Activated CD4-positive, CD25-positive, alpha-beta regulatory T cell (primary cell): ENCODE measurements around the gene EEF1AKMT4.

Experiments used
- DNase-seq, 4 experiments: peaks; one replicate each; lab custom pipeline; 2025; lab: John Stamatoyannopoulos, UW

Gene EEF1AKMT4

GRCh38 chr3:184249412-184250166 is at the start of gene EEF1AKMT4:
EEF1AKMT4 (plus strand) TSS chr3:184249672; CDS start chr3:184249695, 23 bp downstream.
- DNase-seq, result peak; percentile 88 to 92 (median 90)

GRCh38 chr3:184200825-184201224 is 48.6 kb upstream of the EEF1AKMT4 start:
- DNase-seq, result no peak

GRCh38 chr3:184203526-184203925 is 45.9 kb upstream of the EEF1AKMT4 start:
- DNase-seq, result no peak

- no peak for DNase-seq
These were observed 40.1 kb upstream of the EEF1AKMT4 start for GRCh38 chr3:184209146-184209923.

GRCh38 chr3:184211297-184211696 is 38.2 kb upstream of the EEF1AKMT4 start:
- DNase-seq, result no peak

- DNase-seq, result no peak
These were observed 37.8 kb upstream of the EEF1AKMT4 start for GRCh38 chr3:184211718-184212117.

- DNase-seq, result no peak
These were observed 30.7 kb upstream of the EEF1AKMT4 start for GRCh38 chr3:184218814-184219213.

GRCh38 chr3:184222521-184222920 is 27.0 kb upstream of the EEF1AKMT4 start:
- DNase-seq, result no peak

GRCh38 chr3:184223946-184224345 is 25.5 kb upstream of the EEF1AKMT4 start:
- no peak for DNase-seq

GRCh38 chr3:184227481-184227935 is 22.0 kb upstream of the EEF1AKMT4 start:
- no peak for DNase-seq

GRCh38 chr3:184228376-184229137 is 20.9 kb upstream of the EEF1AKMT4 start:
- no peak for DNase-seq

- peak; percentile 28 to 54 (median 38) for DNase-seq
These were observed 19.9 kb upstream of the EEF1AKMT4 start, which contains the start of gene VWA5B2 for GRCh38 chr3:184229394-184230080. VWA5B2 (plus strand) TSS chr3:184229585; CDS start chr3:184230529, 944 bp downstream.

GRCh38 chr3:184230081-184230602 is 19.3 kb upstream of the EEF1AKMT4 start:
- DNase-seq, result no peak

GRCh38 chr3:184230603-184231528 is 18.6 kb upstream of the EEF1AKMT4 start:
- DNase-seq, result no peak

GRCh38 chr3:184231671-184232070 is 17.8 kb upstream of the EEF1AKMT4 start:
- no peak for DNase-seq

GRCh38 chr3:184233127-184233843 is 16.2 kb upstream of the EEF1AKMT4 start:
- no peak for DNase-seq

- DNase-seq, result no peak
These were observed 15.2 kb upstream of the EEF1AKMT4 start for GRCh38 chr3:184234224-184234623.

- no peak for DNase-seq
These were observed 14.6 kb upstream of the EEF1AKMT4 start for GRCh38 chr3:184234671-184235380.
